ENCODE results near the gene CBX3. TPM values are rescaled to one million over a fixed set of nuclear protein-coding genes. Genes with fewer than 3 reads are reported as not detected.

CBX3 gene
- total and polyA plus RNA-seq, 11 donors, result 31.5 to 70.1 (median 59.9) TPM

DNA sequence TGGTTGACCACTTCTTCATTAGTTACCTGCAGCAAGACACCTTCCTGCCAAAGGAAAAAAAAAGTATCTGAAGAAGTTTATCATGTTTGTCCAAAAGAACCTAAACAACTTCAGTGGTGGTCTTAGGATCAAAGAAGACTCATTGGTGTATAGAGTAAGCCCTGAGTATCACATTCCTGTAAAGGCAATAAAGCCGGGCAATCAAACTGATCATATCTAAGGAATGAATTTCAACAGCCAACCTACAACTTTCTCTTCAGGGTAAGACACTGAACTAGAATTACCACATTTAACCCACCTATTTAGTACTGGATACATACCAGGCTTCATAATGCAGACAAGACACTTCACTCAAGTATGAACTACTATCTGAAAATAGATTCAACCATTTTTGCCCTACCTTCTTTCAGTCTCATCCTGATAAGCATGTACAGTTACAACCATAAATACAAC lies 11.1 kb upstream of the CBX3 start:
- no peaks in the 10 kb centered on the region for H3K9me3 ChIP-seq
- peaks cover 0 to 100% (median 92%) of the 10 kb centered on the region in 9 donors for H3K36me3 ChIP-seq
- intact Hi-C loops (cut with DNase I), result no loop called here
- TF ChIP-seq, protein P1, sequence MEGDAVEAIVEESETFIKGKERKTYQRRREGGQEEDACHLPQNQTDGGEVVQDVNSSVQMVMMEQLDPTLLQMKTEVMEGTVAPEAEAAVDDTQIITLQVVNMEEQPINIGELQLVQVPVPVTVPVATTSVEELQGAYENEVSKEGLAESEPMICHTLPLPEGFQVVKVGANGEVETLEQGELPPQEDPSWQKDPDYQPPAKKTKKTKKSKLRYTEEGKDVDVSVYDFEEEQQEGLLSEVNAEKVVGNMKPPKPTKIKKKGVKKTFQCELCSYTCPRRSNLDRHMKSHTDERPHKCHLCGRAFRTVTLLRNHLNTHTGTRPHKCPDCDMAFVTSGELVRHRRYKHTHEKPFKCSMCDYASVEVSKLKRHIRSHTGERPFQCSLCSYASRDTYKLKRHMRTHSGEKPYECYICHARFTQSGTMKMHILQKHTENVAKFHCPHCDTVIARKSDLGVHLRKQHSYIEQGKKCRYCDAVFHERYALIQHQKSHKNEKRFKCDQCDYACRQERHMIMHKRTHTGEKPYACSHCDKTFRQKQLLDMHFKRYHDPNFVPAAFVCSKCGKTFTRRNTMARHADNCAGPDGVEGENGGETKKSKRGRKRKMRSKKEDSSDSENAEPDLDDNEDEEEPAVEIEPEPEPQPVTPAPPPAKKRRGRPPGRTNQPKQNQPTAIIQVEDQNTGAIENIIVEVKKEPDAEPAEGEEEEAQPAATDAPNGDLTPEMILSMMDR (IDR thresholded peaks at IDR 0.05), result no peak
- TF ChIP-seq POLR2A (IDR thresholded peaks at IDR 0.05), result no peak
- H3K4me1 ChIP-seq, result peaks cover 9 to 92% (median 42%) of the 10 kb centered on the region in 12 donors
- no peak overlapping the region for H3K4me3 ChIP-seq
- no peak for DNase-seq
- no peak overlapping the region for H3K27ac ChIP-seq
- 65 to 82% (median 76%) methylated on average over 1 of the region's 1 CpG for WGBS, 4 donors
- no peaks in the 10 kb centered on the region for H3K27me3 ChIP-seq
- no peak for ATAC-seq

DNA sequence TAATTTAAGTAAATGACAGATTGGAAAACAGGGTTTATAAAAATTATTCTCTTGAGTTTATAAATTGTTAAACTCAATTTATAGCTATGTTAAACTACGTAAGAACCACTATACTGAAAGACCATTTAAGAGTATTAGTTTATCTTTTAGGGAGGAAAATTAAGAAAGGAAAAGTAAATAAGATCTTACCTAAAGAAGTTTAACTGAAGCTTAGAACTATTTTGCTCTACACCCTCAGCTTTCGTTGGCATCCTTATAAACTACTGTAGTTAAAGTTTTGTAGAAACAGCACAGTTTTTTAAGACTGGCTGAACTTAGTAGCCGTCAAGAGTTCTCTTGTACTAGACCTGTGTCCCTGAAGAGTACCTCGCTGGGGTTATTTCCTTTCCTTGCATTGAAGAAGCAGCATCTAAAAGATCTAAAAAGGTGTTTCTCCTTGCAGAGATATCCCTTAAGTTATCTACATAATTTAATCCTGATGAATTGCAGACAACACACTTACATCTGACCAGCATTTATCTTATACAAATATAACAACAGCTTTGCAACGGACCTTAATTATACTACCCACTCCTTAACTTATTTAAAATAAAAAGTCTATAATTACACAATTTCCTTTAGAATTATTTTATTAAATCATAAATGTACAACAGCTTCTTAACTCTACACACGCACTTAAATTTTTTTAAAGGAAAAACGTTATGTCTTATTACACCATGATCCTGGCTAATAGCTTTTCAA lies 10.1 kb upstream of the CBX3 start:
- H3K27me3 ChIP-seq, result no peaks in the 10 kb centered on the region
- H3K27ac ChIP-seq, result no peak overlapping the region
- DNase-seq, result no peak
- TF ChIP-seq, protein P1 (IDR thresholded peaks at IDR 0.05), result no peak
- TF ChIP-seq POLR2A (IDR thresholded peaks at IDR 0.05), result no peak
- ATAC-seq, result no peak
- 70 to 78% (median 75%) methylated on average over 7 of the region's 7 CpGs for WGBS, 4 donors
- H3K4me1 ChIP-seq, result peaks cover 14 to 93% (median 51%) of the 10 kb centered on the region in 12 donors
- H3K4me3 ChIP-seq, result no peak overlapping the region
- intact Hi-C loops (cut with DNase I), result no loop called here
- no peaks in the 10 kb centered on the region for H3K9me3 ChIP-seq
- H3K36me3 ChIP-seq, result peaks cover 0 to 100% (median 96%) of the 10 kb centered on the region in 9 donors

GRCh38 chr7:26191974-26192479 lies 9.5 kb upstream of the CBX3 start:
- Histone ChIP-seq H3K27ac (no peak overlapping the region), H3K36me3 (peaks cover 0 to 100% (median 99%) of the 10 kb centered on the region in 9 donors), H3K4me1 (peaks cover 18 to 93% (median 57%) of the 10 kb centered on the region in 12 donors), H3K4me3 (no peak overlapping the region), H3K27me3 (no peaks in the 10 kb centered on the region), H3K9me3 (no peaks in the 10 kb centered on the region)
- WGBS, 4 donors, result 44 to 54% (median 47%) methylated on average over 1 of the region's 1 CpG
- intact Hi-C loops (cut with DNase I), result no loop called here
- TF ChIP-seq, protein P1 (IDR thresholded peaks at IDR 0.05), result no peak
- TF ChIP-seq POLR2A (IDR thresholded peaks at IDR 0.05), result no peak
- ATAC-seq (no peak), DNase-seq (no peak)

DNA sequence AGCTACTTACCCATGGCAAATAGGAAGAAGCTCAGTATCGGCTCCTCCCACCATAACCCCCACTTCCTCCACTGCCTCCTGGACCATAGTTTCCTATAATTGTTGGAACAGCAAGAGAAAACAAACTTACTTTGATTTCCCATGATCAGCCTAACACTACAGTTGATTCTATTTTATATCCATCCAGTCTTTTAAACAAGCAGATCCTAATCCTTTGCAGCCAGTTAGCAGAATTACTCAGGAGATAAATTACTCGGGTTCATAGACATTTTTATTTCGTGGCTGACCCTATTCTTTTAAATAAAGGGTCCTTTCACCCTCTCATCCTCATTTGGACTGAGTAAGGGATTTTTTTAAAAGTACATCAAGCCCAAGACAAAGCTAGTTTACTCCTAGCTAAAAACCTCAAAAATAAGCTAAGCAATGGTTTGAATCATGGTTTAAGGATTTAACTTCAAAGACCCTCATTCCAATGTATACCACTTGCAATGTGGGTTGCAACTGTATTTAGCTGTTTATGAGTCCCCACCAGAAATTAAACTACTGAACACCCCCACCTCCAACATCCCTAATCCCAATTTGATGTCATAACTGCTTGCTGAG lies 9.0 kb upstream of the CBX3 start:
- no peaks in the 10 kb centered on the region for H3K27me3 ChIP-seq
- peak overlapping the region in 2 of 12 donors; percentile 5 to 22 for H3K27ac ChIP-seq
- H3K4me1 ChIP-seq, result peaks cover 21 to 93% (median 62%) of the 10 kb centered on the region in 12 donors
- H3K9me3 ChIP-seq, result no peaks in the 10 kb centered on the region
- 61 to 72% (median 64%) methylated on average over 3 of the region's 3 CpGs for WGBS, 4 donors
- intact Hi-C loops (cut with DNase I), result no loop called here
- no peak for TF ChIP-seq POLR2A (IDR thresholded peaks at IDR 0.05)
- TF ChIP-seq, protein P1 (IDR thresholded peaks at IDR 0.05), result no peak
- peak overlapping the region in 2 of 12 donors; percentile 3 to 4 for H3K4me3 ChIP-seq
- ATAC-seq (peak in 1 of 4 donors; percentile 34), DNase-seq (no peak)
- H3K36me3 ChIP-seq, result peaks cover 0 to 100% (median 100%) of the 10 kb centered on the region in 9 donors

Measured in heart left ventricle (tissue), 16 donors.